Central memory CD8-positive, alpha-beta T cell (primary cell): ENCODE measurements around the gene TCF12.

Experiments used
- ATAC-seq: fragments of 150-1000 bp; cut with Tn5 transposase; replicated peaks from 2 replicates; pipeline ENCODE4 v1.10.0; 2022; ENCODE audit warnings: mild to moderate bottlenecking, moderate FRiP score, moderate number of reproducible peaks; ENCODE audit not compliant: poor library complexity, severe bottlenecking; ENCODE audit errors: extremely low read depth
- DNase-seq, 2 donors: peaks; one replicate each; pipeline ENCODE4 v3.0.0; 2021; ENCODE audit warnings: low spot score in 2 of 2
- H3K27ac Mint-ChIP-seq: one replicate; pipeline ENCODE4 v1.8.0; 2022; ENCODE audit warnings: low read depth, mild to moderate bottlenecking, moderate library complexity, mixed read lengths
- H3K27me3 Mint-ChIP-seq: one replicate; pipeline ENCODE4 v1.8.0; 2022; ENCODE audit warnings: mixed read lengths
- H3K36me3 Mint-ChIP-seq: one replicate; pipeline ENCODE4 v1.8.0; 2022; ENCODE audit warnings: mild to moderate bottlenecking, moderate library complexity, mixed read lengths; ENCODE audit not compliant: insufficient read depth
- H3K4me1 Mint-ChIP-seq: one replicate; pipeline ENCODE4 v1.8.0; 2022; ENCODE audit warnings: mixed read lengths
- H3K4me3 Mint-ChIP-seq: one replicate; pipeline ENCODE4 v1.8.0; 2022; ENCODE audit warnings: mild to moderate bottlenecking, moderate library complexity, mixed read lengths
- H3K9me3 Mint-ChIP-seq: one replicate; pipeline ENCODE4 v1.8.0; 2022; ENCODE audit warnings: mixed read lengths

The TCF12 gene

DNA sequence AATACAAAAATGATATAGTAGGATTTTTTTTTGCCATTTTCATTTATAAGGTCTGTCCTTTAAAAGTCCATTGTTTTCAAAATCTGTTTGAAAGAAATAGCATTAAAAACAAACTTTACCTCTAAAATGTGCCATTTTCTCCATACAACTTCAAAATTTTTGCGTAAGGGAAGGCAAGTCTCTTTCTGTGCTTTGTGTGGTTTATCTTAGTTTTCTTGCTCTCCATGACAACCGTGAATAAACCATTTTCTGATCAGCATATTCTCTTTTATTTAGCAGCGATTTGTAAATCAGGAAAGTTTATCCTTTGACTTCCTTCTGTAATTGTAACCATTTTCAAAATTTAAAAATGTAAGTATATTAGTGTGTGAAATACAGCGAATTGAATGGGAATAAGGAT, 310.0 kb downstream of the TCF12 start:
- DNase-seq, result no peak
- no peaks in the 10 kb centered on the region for H3K27me3 Mint-ChIP-seq

DNA sequence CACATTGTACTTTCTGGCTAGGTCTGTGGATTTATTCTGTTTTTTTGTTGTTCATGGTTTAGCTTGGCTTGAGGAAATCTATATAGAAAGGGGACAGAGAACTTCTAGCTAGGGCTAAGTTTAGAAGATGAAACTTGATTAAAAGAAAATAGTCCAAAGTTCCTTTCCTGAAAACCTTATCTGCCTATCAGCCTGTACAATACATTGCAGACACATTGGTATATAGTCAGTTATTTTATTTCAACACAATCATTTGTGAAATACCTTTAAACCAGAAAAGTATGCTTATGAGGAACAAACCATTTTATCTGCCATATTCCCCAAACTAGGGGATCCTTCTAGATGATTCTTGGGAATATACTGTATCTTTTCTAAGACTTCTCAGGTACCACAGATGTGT, 310.6 kb downstream of the TCF12 start:
- Mint-ChIP-seq H3K4me3 (no peak overlapping the region), H3K9me3 (no peaks in the 10 kb centered on the region), H3K4me1 (peaks cover 6% of the 10 kb centered on the region), H3K27ac (no peak overlapping the region), H3K27me3 (no peaks in the 10 kb centered on the region), H3K36me3 (peaks cover 6% of the 10 kb centered on the region)
- no peak for DNase-seq
- no peak for ATAC-seq

More for the DNA sequence above, 310.0 kb downstream of the TCF12 start:
- no peaks in the 10 kb centered on the region for H3K9me3 Mint-ChIP-seq
- H3K4me1 Mint-ChIP-seq, result peaks cover 6% of the 10 kb centered on the region
- H3K36me3 Mint-ChIP-seq, result peaks cover under 1% of the 10 kb centered on the region
- no peak overlapping the region for H3K27ac Mint-ChIP-seq
- no peak overlapping the region for H3K4me3 Mint-ChIP-seq
- ATAC-seq, result no peak

- peaks cover 6% of the 10 kb centered on the region for H3K4me1 Mint-ChIP-seq
- H3K36me3 Mint-ChIP-seq, result peaks cover 21% of the 10 kb centered on the region
- DNase-seq (no peak), ATAC-seq (no peak)
- no peak overlapping the region for H3K4me3 Mint-ChIP-seq
- H3K27ac Mint-ChIP-seq, result no peak overlapping the region
- no peaks in the 10 kb centered on the region for H3K9me3 Mint-ChIP-seq
- H3K27me3 Mint-ChIP-seq, result no peaks in the 10 kb centered on the region
Observed at GRCh38 chr15:57231559-57231958, 313.1 kb downstream of the TCF12 start.

GRCh38 chr15:57234156-57234555, 315.7 kb downstream of the TCF12 start:
- Mint-ChIP-seq H3K36me3 (peaks cover 21% of the 10 kb centered on the region), H3K9me3 (no peaks in the 10 kb centered on the region), H3K4me1 (peaks cover 5% of the 10 kb centered on the region), H3K27me3 (no peaks in the 10 kb centered on the region), H3K27ac (no peak overlapping the region), H3K4me3 (no peak overlapping the region)
- DNase-seq (no peak), ATAC-seq (no peak)

DNA sequence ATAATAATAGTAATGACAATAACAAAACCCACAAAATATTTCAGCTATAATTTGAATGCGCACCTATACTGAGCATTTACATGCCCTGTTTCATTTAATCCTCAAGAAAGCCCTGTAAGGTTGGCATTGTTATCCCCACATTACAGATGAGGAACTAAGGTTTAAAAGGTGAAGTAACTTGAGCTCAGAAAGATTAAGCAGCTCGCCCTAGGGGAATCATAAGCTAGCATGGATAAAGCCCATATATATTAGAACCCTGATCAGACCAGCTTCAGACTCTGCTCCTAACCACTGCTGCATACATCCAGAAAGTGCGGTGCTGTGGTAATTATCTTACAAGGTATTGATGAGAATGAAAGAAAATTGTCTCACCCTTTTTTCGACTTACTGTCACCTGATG, 316.7 kb downstream of the TCF12 start:
- Mint-ChIP-seq H3K4me3 (no peak overlapping the region), H3K4me1 (peaks cover 11% of the 10 kb centered on the region), H3K9me3 (no peaks in the 10 kb centered on the region), H3K36me3 (peaks cover 24% of the 10 kb centered on the region), H3K27ac (no peak overlapping the region), H3K27me3 (no peaks in the 10 kb centered on the region)
- DNase-seq (no peak), ATAC-seq (no peak)

DNA sequence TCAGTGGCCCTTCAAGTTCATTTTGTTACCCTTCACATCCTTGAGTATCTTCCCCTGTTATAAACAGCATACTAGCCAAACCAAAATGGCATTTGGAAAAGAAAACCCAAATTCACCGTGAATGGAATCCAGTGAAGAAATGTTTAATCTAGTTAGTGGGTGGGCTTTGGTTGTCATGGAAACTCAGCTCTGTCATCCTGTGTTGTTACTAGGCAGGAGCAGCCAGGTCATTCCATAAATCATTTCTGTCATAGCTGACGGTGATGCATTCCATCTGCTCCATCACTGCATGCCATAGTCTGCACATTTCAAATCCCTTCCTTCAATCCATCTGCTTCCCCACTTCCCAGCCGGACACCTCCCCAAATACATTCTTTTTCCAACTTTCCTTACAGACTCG, 317.4 kb downstream of the TCF12 start:
- DNase-seq (no peak), ATAC-seq (no peak)
- no peak overlapping the region for H3K27ac Mint-ChIP-seq
- peaks cover 24% of the 10 kb centered on the region for H3K36me3 Mint-ChIP-seq
- peaks cover 11% of the 10 kb centered on the region for H3K4me1 Mint-ChIP-seq
- no peaks in the 10 kb centered on the region for H3K27me3 Mint-ChIP-seq
- no peaks in the 10 kb centered on the region for H3K9me3 Mint-ChIP-seq
- no peak overlapping the region for H3K4me3 Mint-ChIP-seq

GRCh38 chr15:57236561-57237300, 318.3 kb downstream of the TCF12 start:
- Mint-ChIP-seq H3K27ac (no peak overlapping the region), H3K4me1 (peaks cover 11% of the 10 kb centered on the region), H3K36me3 (peaks cover 24% of the 10 kb centered on the region), H3K9me3 (no peaks in the 10 kb centered on the region), H3K4me3 (no peak overlapping the region), H3K27me3 (no peaks in the 10 kb centered on the region)
- DNase-seq (no peak), ATAC-seq (no peak)

DNA sequence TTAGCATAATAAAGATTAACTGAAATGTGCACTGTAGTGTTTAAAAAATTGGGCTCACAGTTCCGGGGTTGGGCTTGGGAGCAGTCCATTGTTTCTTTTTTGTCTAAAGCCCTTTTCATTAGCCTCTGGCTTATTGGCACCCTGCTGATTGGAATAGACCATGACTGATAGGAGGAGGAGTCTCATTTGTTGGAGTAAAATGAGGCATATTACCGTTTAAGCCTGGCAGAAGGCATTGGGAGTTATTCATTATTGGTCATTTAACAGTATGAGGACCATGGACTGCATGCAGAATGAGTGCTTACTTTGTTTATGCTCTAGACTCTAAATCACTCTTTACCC, 318.8 kb downstream of the TCF12 start:
- H3K27me3 Mint-ChIP-seq, result no peaks in the 10 kb centered on the region
- DNase-seq, result no peak
- H3K4me1 Mint-ChIP-seq, result peaks cover 11% of the 10 kb centered on the region
- ATAC-seq, result no peak
- no peak overlapping the region for H3K4me3 Mint-ChIP-seq
- H3K36me3 Mint-ChIP-seq, result peaks cover 24% of the 10 kb centered on the region
- H3K27ac Mint-ChIP-seq, result no peak overlapping the region
- H3K9me3 Mint-ChIP-seq, result no peaks in the 10 kb centered on the region

DNA sequence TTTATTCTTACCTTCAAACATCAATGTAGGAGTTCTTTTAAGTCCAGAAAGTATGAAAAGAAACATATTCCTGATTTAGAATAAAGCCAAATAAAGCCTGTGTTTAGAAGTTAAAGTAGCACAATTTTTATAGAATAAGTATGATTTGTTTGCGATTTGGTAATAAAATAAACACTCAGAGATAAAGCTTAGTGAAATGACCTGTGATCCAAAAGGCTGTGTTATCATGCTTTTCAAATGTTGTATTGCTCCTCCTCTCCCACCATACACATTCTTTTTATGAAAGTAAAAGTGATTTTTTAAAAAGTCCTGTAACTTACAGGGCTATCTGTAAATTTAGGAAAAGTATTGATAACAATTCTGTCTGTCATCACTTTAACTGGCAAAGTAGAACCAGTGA, 319.2 kb downstream of the TCF12 start:
- Mint-ChIP-seq H3K4me3 (no peak overlapping the region), H3K4me1 (peaks cover 11% of the 10 kb centered on the region), H3K27ac (no peak overlapping the region), H3K36me3 (peaks cover 24% of the 10 kb centered on the region), H3K9me3 (no peaks in the 10 kb centered on the region), H3K27me3 (no peaks in the 10 kb centered on the region)
- DNase-seq (no peak), ATAC-seq (no peak)

GRCh38 chr15:57245130-57245529, 326.7 kb downstream of the TCF12 start:
- ATAC-seq, result no peak
- no peak for DNase-seq
- Mint-ChIP-seq H3K27me3 (no peaks in the 10 kb centered on the region), H3K27ac (no peak overlapping the region), H3K4me3 (no peak overlapping the region), H3K36me3 (peaks cover 16% of the 10 kb centered on the region), H3K9me3 (no peaks in the 10 kb centered on the region), H3K4me1 (no peaks in the 10 kb centered on the region)

GRCh38 chr15:57245714-57246113, 327.3 kb downstream of the TCF12 start:
- ATAC-seq (no peak), DNase-seq (no peak)
- Mint-ChIP-seq H3K36me3 (peaks cover 16% of the 10 kb centered on the region), H3K9me3 (no peaks in the 10 kb centered on the region), H3K27me3 (no peaks in the 10 kb centered on the region), H3K4me3 (no peak overlapping the region), H3K4me1 (no peaks in the 10 kb centered on the region), H3K27ac (no peak overlapping the region)

- DNase-seq, result no peak
- H3K27me3 Mint-ChIP-seq, result no peaks in the 10 kb centered on the region
- H3K36me3 Mint-ChIP-seq, result peaks cover 19% of the 10 kb centered on the region
- H3K4me3 Mint-ChIP-seq, result no peak overlapping the region
- no peaks in the 10 kb centered on the region for H3K9me3 Mint-ChIP-seq
- no peak overlapping the region for H3K27ac Mint-ChIP-seq
- ATAC-seq, result no peak
- H3K4me1 Mint-ChIP-seq, result no peaks in the 10 kb centered on the region
Observed at GRCh38 chr15:57248074-57248473, 329.6 kb downstream of the TCF12 start.

DNA sequence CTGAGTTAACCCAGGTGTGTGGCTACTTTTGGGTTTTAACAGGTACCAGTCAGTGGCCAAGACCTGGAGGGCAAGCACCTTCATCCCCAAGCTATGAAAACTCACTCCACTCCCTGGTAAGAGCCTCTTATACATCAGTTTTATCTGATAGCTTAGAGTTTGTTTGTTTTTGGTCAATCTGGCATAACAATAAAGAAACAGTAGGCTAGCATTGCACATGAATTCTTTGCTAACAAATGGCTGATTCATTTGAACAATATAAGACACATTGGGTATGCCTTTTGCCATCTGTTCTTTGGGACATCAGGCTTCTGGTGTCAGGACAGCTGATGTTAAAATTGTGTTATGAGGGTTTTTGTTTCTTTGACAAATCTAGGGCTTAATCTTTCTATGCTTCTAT, 332.9 kb downstream of the TCF12 start:
- DNase-seq (no peak), ATAC-seq (no peak)
- Mint-ChIP-seq H3K4me3 (no peak overlapping the region), H3K27me3 (no peaks in the 10 kb centered on the region), H3K36me3 (peaks cover 17% of the 10 kb centered on the region), H3K27ac (no peak overlapping the region), H3K4me1 (no peaks in the 10 kb centered on the region), H3K9me3 (no peaks in the 10 kb centered on the region)
